HEK293 (cell line): Measurements from ENCODE around the gene PLEKHG4B.
"Not testable (repeated sequence)": the region's sequence is repeated elsewhere in the genome, so short reads cannot be mapped to it uniquely, and the experiment has no call there.

Experiments
- CTCF ChIA-PET: fragments of 350-600 bp; formaldehyde crosslinking; extraction: SDS; loops from one replicate; lab custom pipeline; 2021; ENCODE audit warnings: antibody characterized with exemption; lab: Yijun Ruan, JAX
- POLR2A ChIA-PET: fragments of 300-600 bp; formaldehyde crosslinking; extraction: SDS; loops from one replicate; lab custom pipeline; 2020; ENCODE audit warnings: antibody characterized with exemption, inconsistent platforms; lab: Yijun Ruan, JAX
- H3K27ac ChIP-seq: fragments of 200-500 bp; sonication (Bioruptor generic); 2 replicates; pipeline ENCODE4 v1.5.1; 2014; ENCODE audit warnings: low read depth, low read length, control low read depth, inconsistent platforms; ENCODE audit errors: extremely low read depth
- H3K36me3 ChIP-seq, 2 experiments: fragments of 200-500 bp in 1 of 2; sonication (Bioruptor generic) in 1 of 2; 1 replicate in 1 of 2; 2 replicates in 1 of 2; pipeline ENCODE4 v1.5.1; 2014 to 2017; ENCODE audit warnings: inconsistent platforms in 2 of 2, low read length in 2 of 2; ENCODE audit not compliant: control insufficient read depth in 2 of 2, insufficient read depth in 1 of 2
- H3K4me1 ChIP-seq: fragments of 200-500 bp; sonication (Bioruptor generic); 2 replicates; pipeline ENCODE4 v1.5.1; 2014; ENCODE audit warnings: mild to moderate bottlenecking, low read length, inconsistent platforms; ENCODE audit not compliant: control insufficient read depth, insufficient read depth
- H3K4me3 ChIP-seq: 2 replicates; pipeline ENCODE4 v1.5.1; 2011; ENCODE audit warnings: low read depth, mild to moderate bottlenecking, control low read depth, low read length, moderate library complexity
- H3K9me3 ChIP-seq: fragments of 200-500 bp; sonication (Bioruptor generic); 2 replicates; pipeline ENCODE4 v1.5.1; 2014; ENCODE audit warnings: low read depth, low read length, inconsistent platforms; ENCODE audit not compliant: control insufficient read depth, insufficient read depth
- FEZF1 ChIP-seq: fragments of 450-650 bp; formaldehyde crosslinking; IDR thresholded peaks from 2 replicates; pipeline ENCODE4 v1.5.1; 2016; ENCODE audit warnings: missing biosample characterization, missing genetic modification characterization
- GLIS1 ChIP-seq: fragments of 450-650 bp; formaldehyde crosslinking; IDR thresholded peaks from 2 replicates; pipeline ENCODE4 v1.5.1; 2016; ENCODE audit warnings: missing biosample characterization, missing genetic modification characterization
- HOXA7 ChIP-seq: sonication (generic); formaldehyde crosslinking; IDR thresholded peaks from 2 replicates; pipeline ENCODE4 v1.8.1; 2022; ENCODE audit warnings: missing genetic modification reagents, borderline replicate concordance
- KLF1 ChIP-seq: fragments of 450-650 bp; formaldehyde crosslinking; IDR thresholded peaks from 2 replicates; pipeline ENCODE4 v1.5.1; 2016; ENCODE audit warnings: missing biosample characterization, missing genetic modification characterization
- KLF8 ChIP-seq: fragments of 450-650 bp; formaldehyde crosslinking; IDR thresholded peaks from 2 replicates; pipeline ENCODE4 v1.5.1; 2016; ENCODE audit warnings: missing biosample characterization, missing genetic modification characterization
- SALL2 ChIP-seq: fragments of 450-650 bp; formaldehyde crosslinking; IDR thresholded peaks from 2 replicates; pipeline ENCODE4 v1.5.0; 2017; ENCODE audit warnings: missing biosample characterization, mild to moderate bottlenecking, missing genetic modification characterization, borderline replicate concordance
- TCF7L2 ChIP-seq: IDR thresholded peaks from 2 replicates; pipeline ENCODE4 v1.6.1; 2011; ENCODE audit warnings: low read depth, mild to moderate bottlenecking, inconsistent platforms, low read length, moderate library complexity, borderline replicate concordance
- ZFP37 ChIP-seq: fragments of 450-650 bp; formaldehyde crosslinking; IDR thresholded peaks from 2 replicates; pipeline ENCODE4 v1.5.1; 2016; ENCODE audit warnings: missing biosample characterization, missing genetic modification characterization
- ZNF10 ChIP-seq: fragments of 450-650 bp; formaldehyde crosslinking; IDR thresholded peaks from 2 replicates; pipeline ENCODE4 v1.5.1; 2017; ENCODE audit warnings: missing biosample characterization, missing genetic modification characterization
- ZNF354C ChIP-seq: fragments of 450-650 bp; formaldehyde crosslinking; IDR thresholded peaks from 2 replicates; pipeline ENCODE4 v1.5.1; 2016; ENCODE audit warnings: missing biosample characterization, missing genetic modification characterization, low read depth, borderline replicate concordance
- ZNF394 ChIP-seq: fragments of 450-650 bp; formaldehyde crosslinking; IDR thresholded peaks from 2 replicates; pipeline ENCODE4 v1.5.1; 2016; ENCODE audit warnings: missing biosample characterization, missing genetic modification characterization, mild to moderate bottlenecking, moderate library complexity, borderline replicate concordance
- ZNF426 ChIP-seq: fragments of 450-650 bp; formaldehyde crosslinking; IDR thresholded peaks from 2 replicates; pipeline ENCODE4 v1.5.1; 2017; ENCODE audit warnings: missing biosample characterization, missing genetic modification characterization, mild to moderate bottlenecking, inconsistent platforms, moderate library complexity
- ZNF473 ChIP-seq: fragments of 450-650 bp; formaldehyde crosslinking; IDR thresholded peaks from 2 replicates; pipeline ENCODE4 v1.5.1; 2017; ENCODE audit warnings: missing biosample characterization, missing genetic modification characterization
- ZNF555 ChIP-seq: fragments of 450-650 bp; formaldehyde crosslinking; conservative IDR thresholded peaks from 2 replicates; pipeline ENCODE4 v1.5.1; 2017; ENCODE audit warnings: missing biosample characterization, mild to moderate bottlenecking, missing genetic modification characterization, inconsistent platforms
- ZNF626 ChIP-seq: fragments of 450-650 bp; sonication (Bioruptor Pico); formaldehyde crosslinking; IDR thresholded peaks from 2 replicates; pipeline ENCODE4 v1.5.1; 2018; ENCODE audit warnings: missing biosample characterization, missing genetic modification characterization, inconsistent platforms
- ZNF629 ChIP-seq: fragments of 450-650 bp; formaldehyde crosslinking; IDR thresholded peaks from 2 replicates; pipeline ENCODE4 v1.5.1; 2017; ENCODE audit warnings: missing biosample characterization, missing genetic modification characterization
- ZNF670 ChIP-seq: fragments of 450-650 bp; formaldehyde crosslinking; IDR thresholded peaks from 2 replicates; pipeline ENCODE4 v1.5.1; 2016; ENCODE audit warnings: missing biosample characterization, missing genetic modification characterization, low read depth
- TF ChIP-seq, protein P1 (sequence below): fragments of 450-650 bp; formaldehyde crosslinking; IDR thresholded peaks from 2 replicates; pipeline ENCODE4 v1.5.1; 2016; ENCODE audit warnings: missing biosample characterization, missing genetic modification characterization
- TF ChIP-seq, protein P2 (sequence below): fragments of 450-650 bp; formaldehyde crosslinking; IDR thresholded peaks from 2 replicates; pipeline ENCODE4 v1.5.1; 2016; ENCODE audit warnings: missing biosample characterization, missing genetic modification characterization

Gene PLEKHG4B

DNA sequence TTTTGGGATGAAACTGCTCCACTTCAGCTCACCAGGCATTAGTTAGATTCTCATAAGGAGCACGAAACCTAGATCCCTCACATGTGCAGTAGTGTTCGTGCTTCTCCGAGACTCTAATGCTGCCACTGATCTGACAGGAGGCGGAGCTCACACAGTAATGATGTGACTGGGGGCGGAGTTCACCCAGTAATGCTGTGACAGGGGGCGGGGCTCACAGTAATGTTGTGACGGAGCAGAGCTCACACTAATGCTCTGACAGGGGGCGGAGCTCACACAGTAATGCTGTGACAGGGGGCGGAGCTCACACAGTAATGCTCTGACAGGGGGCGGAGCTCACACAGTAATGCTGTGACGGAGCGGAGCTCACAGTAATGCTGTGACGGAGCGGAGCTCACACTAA, 72.3 kb downstream of the PLEKHG4B start (continued):
- TF ChIP-seq HOXA7 (CRISPR knock-in tag) (no peak), ZNF629 (tag by site-specific recombination) (no peak), ZNF626 (tag by site-specific recombination) (no peak), FEZF1 (no peak), ZNF473 (tag by site-specific recombination) (no peak), GLIS1 (tag by site-specific recombination) (no peak), TCF7L2 (no peak), ZFP37 (no peak), ZNF670 (tag by site-specific recombination) (no peak), ZNF394 (tag by site-specific recombination) (no peak), ZNF354C (tag by site-specific recombination) (no peak)
- TF ChIP-seq, protein P1, sequence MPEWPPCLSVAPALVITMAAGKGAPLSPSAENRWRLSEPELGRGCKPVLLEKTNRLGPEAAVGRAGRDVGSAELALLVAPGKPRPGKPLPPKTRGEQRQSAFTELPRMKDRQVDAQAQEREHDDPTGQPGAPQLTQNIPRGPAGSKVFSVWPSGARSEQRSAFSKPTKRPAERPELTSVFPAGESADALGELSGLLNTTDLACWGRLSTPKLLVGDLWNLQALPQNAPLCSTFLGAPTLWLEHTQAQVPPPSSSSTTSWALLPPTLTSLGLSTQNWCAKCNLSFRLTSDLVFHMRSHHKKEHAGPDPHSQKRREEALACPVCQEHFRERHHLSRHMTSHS (tag by site-specific recombination): no peak
- TF ChIP-seq, protein P2, sequence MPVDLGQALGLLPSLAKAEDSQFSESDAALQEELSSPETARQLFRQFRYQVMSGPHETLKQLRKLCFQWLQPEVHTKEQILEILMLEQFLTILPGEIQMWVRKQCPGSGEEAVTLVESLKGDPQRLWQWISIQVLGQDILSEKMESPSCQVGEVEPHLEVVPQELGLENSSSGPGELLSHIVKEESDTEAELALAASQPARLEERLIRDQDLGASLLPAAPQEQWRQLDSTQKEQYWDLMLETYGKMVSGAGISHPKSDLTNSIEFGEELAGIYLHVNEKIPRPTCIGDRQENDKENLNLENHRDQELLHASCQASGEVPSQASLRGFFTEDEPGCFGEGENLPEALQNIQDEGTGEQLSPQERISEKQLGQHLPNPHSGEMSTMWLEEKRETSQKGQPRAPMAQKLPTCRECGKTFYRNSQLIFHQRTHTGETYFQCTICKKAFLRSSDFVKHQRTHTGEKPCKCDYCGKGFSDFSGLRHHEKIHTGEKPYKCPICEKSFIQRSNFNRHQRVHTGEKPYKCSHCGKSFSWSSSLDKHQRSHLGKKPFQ (tag by site-specific recombination): no peak

DNA sequence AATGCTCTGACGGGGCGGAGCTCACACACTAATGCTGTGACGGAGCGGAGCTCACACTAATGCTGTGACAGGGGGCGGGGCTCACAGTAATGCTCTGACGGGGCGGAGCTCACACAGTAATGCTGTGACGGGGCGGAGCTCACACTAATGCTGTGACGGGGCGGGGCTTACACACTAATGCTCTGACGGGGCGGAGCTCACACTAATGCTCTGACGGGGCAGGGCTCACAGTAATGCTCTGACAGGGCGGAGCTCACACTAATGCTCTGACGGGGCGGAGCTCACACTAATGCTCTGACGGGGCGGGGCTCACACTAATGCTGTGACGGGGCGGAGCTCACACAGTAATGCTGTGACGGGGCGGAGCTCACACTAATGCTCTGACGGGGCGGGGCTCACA, 72.8 kb downstream of the PLEKHG4B start:
- H3K36me3 ChIP-seq, H3K4me1 ChIP-seq, H3K9me3 ChIP-seq, CTCF ChIA-PET, H3K4me3 ChIP-seq, H3K27ac ChIP-seq: not testable (repeated sequence)
- POLR2A ChIA-PET: interaction anchor here (0.7 kb wide), 2 partner anchors 27 to 43 kb away, joined by 4 read pairs; no protein-coding TSS in a partner anchor
- TF ChIP-seq KLF1 (tag by site-specific recombination) (peak; percentile 75), KLF8 (tag by site-specific recombination) (peak; percentile 72; the same call in 1 of the 2 replicates)

DNA sequence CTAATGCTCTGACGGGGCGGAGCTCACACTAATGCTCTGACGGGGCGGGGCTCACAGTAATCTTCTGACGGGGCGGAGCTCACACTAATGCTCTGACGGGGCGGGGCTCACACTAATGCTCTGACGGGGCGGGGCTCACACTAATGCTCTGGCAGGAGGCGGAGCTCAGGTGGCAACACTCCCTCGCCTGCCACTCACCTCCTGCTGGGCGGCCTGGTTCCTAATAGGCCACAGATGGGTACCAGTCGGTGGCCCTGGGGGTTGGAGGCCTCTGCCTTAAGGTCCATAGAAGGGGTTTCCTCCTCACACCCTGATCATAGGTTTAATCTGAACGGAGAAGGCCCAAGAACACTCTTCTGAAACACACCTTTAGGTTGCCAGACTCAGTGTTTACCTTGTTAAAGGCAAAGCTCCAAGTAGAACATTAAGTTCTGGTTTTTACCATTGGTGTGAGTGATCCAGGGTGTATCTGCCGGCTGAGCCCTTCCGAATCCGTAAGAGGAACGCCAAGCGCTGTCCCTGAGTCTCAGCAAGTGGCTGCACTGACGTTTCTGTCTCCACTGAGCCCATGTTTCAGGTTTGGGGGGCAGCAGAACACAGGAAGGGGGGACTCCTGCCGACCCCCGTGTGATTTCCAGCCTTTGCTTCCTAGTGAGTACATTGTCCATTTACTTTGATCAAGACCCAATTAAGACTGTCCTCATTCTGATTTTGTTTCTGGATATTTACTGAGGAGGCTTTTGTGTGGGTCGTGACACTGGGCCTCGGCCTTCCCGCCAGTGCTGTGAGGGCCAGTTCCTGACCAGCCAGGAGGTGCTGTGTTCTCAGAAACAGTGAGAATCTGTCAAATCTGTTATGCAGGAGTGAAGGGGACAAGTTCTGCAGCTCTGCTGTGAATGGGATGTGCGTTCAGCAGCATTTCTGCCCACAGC, 74.7 kb downstream of the PLEKHG4B start:
- no peak overlapping the region for H3K27ac ChIP-seq
- H3K36me3 ChIP-seq: no peaks in the 10 kb centered on the region
- H3K4me3 ChIP-seq: no peak overlapping the region
- H3K4me1 ChIP-seq: no peaks in the 10 kb centered on the region; the same call in 1 of the 2 replicates
- POLR2A ChIA-PET: interaction anchor here (0.6 to 0.7 kb wide), 2 partner anchors 21 to 52 kb away, joined by 3 read pairs; partner anchors contain the start of gene SDHA
- CTCF ChIA-PET: interaction anchor here (0.6 to 1.3 kb wide), 2 partner anchors 22 to 44 kb away, joined by 3 read pairs; no protein-coding TSS in a partner anchor
- TF ChIP-seq ZNF10 (tag by site-specific recombination): no peak
- TF ChIP-seq ZNF555: no peak
- TF ChIP-seq ZNF426: no peak
- TF ChIP-seq SALL2 (tag by site-specific recombination): no peak
- no peaks in the 10 kb centered on the region for H3K9me3 ChIP-seq
